Astrocyte of the cerebellum (primary cell): ENCODE data around the gene MPV17L2.
A peak's percentile ranks its signal among the peaks of the same experiment; 100 is the strongest.

Source experiments
- DNase-seq: peaks from one replicate; pipeline ENCODE4 v3.0.0-alpha.2; 2011; ENCODE audit warnings: low read depth
- H3K4me3 ChIP-seq: 2 replicates; pipeline ENCODE4 v1.5.1; 2011; ENCODE audit warnings: mild to moderate bottlenecking, low read depth, low read length, moderate library complexity
- CTCF ChIP-seq: IDR thresholded peaks from 2 replicates; pipeline ENCODE4 v1.5.1; 2012; ENCODE audit warnings: low read length, low read depth, moderate library complexity, mild to moderate bottlenecking; ENCODE audit errors: missing control alignments
- in situ Hi-C: cut with HindIII; loops from 2 replicates; pipeline ENCODE4 v1.10.0; 2017; ENCODE audit warnings: low sequenced_read_pairs

The MPV17L2 gene

GRCh38 chr19:18225702-18226468, 32.9 kb downstream of the MPV17L2 start, which contains the start of gene PDE4C:
Gene PDE4C (minus strand): TSS chr19:18226438. CDS start chr19:18226415, 23 bp downstream.
- no peak within 1 kb of the TSS for H3K4me3 ChIP-seq
- TF ChIP-seq CTCF = no peak
- in situ Hi-C loops = no loop called here
- no peak for DNase-seq

GRCh38 chr19:18226956-18227780, 34.1 kb downstream of the MPV17L2 start:
- H3K4me3 ChIP-seq = no peak overlapping the region
- no peak for TF ChIP-seq CTCF
- in situ Hi-C loops = no loop called here
- DNase-seq = no peak

GRCh38 chr19:18227781-18228271, 34.8 kb downstream of the MPV17L2 start:
- in situ Hi-C loops = no loop called here
- H3K4me3 ChIP-seq = no peak overlapping the region
- no peak for TF ChIP-seq CTCF
- DNase-seq = no peak

- in situ Hi-C loops = no loop called here
- DNase-seq = no peak
- TF ChIP-seq CTCF = peak; percentile 39
- no peak overlapping the region for H3K4me3 ChIP-seq
Measured at GRCh38 chr19:18229474-18229873, 36.5 kb downstream of the MPV17L2 start.

- in situ Hi-C loops = loop anchor here (5.0 kb wide), 1 partner anchor 68 kb away; no protein-coding TSS in a partner anchor
- no peak overlapping the region for H3K4me3 ChIP-seq
- DNase-seq = no peak
- TF ChIP-seq CTCF = no peak
Measured at GRCh38 chr19:18229915-18230314, 36.9 kb downstream of the MPV17L2 start.

- DNase-seq = no peak
- H3K4me3 ChIP-seq = no peak overlapping the region
- in situ Hi-C loops = loop anchor here (5.0 kb wide), 1 partner anchor 69 kb away; no protein-coding TSS in a partner anchor
- no peak for TF ChIP-seq CTCF
Measured at GRCh38 chr19:18230941-18231734, 38.1 kb downstream of the MPV17L2 start.
